Gastroesophageal sphincter (tissue), 3 donors: ENCODE results near the gene NBEA.

ENCODE experiments used
- EP300 ChIP-seq: sonication (generic); formaldehyde crosslinking; IDR thresholded peaks from one replicate; pipeline ENCODE4 v1.6.1; 2017; ENCODE audit warnings: antibody characterized with exemption, mild to moderate bottlenecking
- POLR2A ChIP-seq, 2 donors: fragments of 450-650 bp; IDR thresholded peaks; one replicate each; pipeline ENCODE4 v1.6.1; 2017; ENCODE audit warnings: antibody characterized with exemption in 2 of 2, mild to moderate bottlenecking in 2 of 2, moderate library complexity in 1 of 2
- TF ChIP-seq, protein P1 (sequence below), 4 experiments: fragments of 200-600 bp in 2 of 4; fragments of 450-650 bp in 2 of 4; sonication (generic) in 1 of 4; IDR thresholded peaks; one replicate each; pipeline ENCODE4 v1.5.1; 2017 to 2019; ENCODE audit warnings: antibody characterized with exemption in 4 of 4, mild to moderate bottlenecking in 2 of 4, moderate library complexity in 2 of 4

DNA sequence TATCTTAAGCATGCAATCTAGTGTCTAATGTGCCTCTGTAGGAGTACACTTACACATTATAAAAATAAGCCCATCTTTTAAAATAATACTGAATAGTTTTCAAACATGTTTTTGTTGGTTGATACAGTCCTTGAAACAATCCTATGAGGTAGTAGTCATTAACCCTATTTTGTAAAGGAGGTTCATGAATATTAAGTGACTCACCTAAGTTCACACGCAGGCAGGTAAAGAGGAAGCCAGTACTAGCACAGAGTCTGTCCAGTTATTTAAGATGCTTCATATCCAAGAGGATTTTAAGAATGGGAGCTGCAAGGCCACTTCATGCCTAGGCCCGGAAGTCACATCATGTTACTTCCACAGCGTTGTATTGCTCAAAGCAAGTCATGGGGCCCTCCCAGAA lies 655.4 kb downstream of the NBEA start:
- TF ChIP-seq EP300 (no peak), POLR2A (IDR thresholded peaks at IDR 0.05) (no peak)
- TF ChIP-seq, protein P1, sequence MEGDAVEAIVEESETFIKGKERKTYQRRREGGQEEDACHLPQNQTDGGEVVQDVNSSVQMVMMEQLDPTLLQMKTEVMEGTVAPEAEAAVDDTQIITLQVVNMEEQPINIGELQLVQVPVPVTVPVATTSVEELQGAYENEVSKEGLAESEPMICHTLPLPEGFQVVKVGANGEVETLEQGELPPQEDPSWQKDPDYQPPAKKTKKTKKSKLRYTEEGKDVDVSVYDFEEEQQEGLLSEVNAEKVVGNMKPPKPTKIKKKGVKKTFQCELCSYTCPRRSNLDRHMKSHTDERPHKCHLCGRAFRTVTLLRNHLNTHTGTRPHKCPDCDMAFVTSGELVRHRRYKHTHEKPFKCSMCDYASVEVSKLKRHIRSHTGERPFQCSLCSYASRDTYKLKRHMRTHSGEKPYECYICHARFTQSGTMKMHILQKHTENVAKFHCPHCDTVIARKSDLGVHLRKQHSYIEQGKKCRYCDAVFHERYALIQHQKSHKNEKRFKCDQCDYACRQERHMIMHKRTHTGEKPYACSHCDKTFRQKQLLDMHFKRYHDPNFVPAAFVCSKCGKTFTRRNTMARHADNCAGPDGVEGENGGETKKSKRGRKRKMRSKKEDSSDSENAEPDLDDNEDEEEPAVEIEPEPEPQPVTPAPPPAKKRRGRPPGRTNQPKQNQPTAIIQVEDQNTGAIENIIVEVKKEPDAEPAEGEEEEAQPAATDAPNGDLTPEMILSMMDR (IDR thresholded peaks at IDR 0.05) = no peak
